HepG2 (cell line): ENCODE data around the gene IFNK.

ENCODE experiments used
- ATF1 ChIP-seq: IDR thresholded peaks from 2 replicates; pipeline ENCODE4 v1.6.1; 2016; ENCODE audit warnings: mild to moderate bottlenecking, control low read depth
- CBX2 ChIP-seq, 2 experiments: fragments of 200-600 bp in 1 of 2; sonication (generic); formaldehyde crosslinking in 1 of 2; IDR thresholded peaks; 2 replicates each; pipeline versions ENCODE4 v1.7.0 to v1.8.1; 2018 to 2022; ENCODE audit warnings: low read depth in 2 of 2, low read length in 1 of 2, mild to moderate bottlenecking in 1 of 2, missing genetic modification reagents in 1 of 2
- CTCF ChIP-seq: sonication (generic); formaldehyde crosslinking; IDR thresholded peaks from 2 replicates; pipeline ENCODE4 v1.5.0; 2020; ENCODE audit warnings: mild to moderate bottlenecking, missing genetic modification reagents, moderate library complexity
- KDM3A ChIP-seq: IDR thresholded peaks from 2 replicates; pipeline ENCODE4 v1.6.1; 2018; ENCODE audit warnings: low read depth, missing compliant biosample characterization
- MAFK ChIP-seq, 2 experiments: IDR thresholded peaks in 1 of 2; conservative IDR thresholded peaks in 1 of 2; 2 replicates each; pipeline ENCODE4 v1.6.1; 2011; ENCODE audit warnings: improper control_type of control experiment in 2 of 2, low read length in 2 of 2
- NFIC ChIP-seq: IDR thresholded peaks from 2 replicates; pipeline ENCODE4 v1.6.1; 2012; ENCODE audit warnings: mild to moderate bottlenecking, low read length, inconsistent platforms
- NR2F2 ChIP-seq: IDR thresholded peaks from 2 replicates; pipeline ENCODE4 v1.6.1; 2012; ENCODE audit warnings: low read depth, inconsistent platforms, borderline replicate concordance
- ZBTB34 ChIP-seq: sonication (generic); formaldehyde crosslinking; IDR thresholded peaks from 2 replicates; pipeline ENCODE4 v1.8.0; 2022; ENCODE audit warnings: mild to moderate bottlenecking, missing genetic modification reagents
- ZBTB39 ChIP-seq: sonication (generic); formaldehyde crosslinking; IDR thresholded peaks from 2 replicates; pipeline ENCODE4 v1.5.0; 2020; ENCODE audit warnings: missing genetic modification reagents
- ZFP41 ChIP-seq: sonication (generic); formaldehyde crosslinking; IDR thresholded peaks from 2 replicates; pipeline ENCODE4 v1.4.0; 2020; ENCODE audit warnings: mild to moderate bottlenecking, missing genetic modification reagents, borderline replicate concordance
- ZNF407 ChIP-seq: sonication (generic); formaldehyde crosslinking; IDR thresholded peaks from one replicate; pipeline ENCODE4 v1.5.1; 2020; ENCODE audit warnings: mild to moderate bottlenecking, missing genetic modification reagents; ENCODE audit errors: not compliant biosample characterization
- ZNF691 ChIP-seq: sonication (generic); formaldehyde crosslinking; IDR thresholded peaks from 2 replicates; pipeline ENCODE4 v1.4.0; 2020; ENCODE audit warnings: missing genetic modification reagents, low read depth, mild to moderate bottlenecking, borderline replicate concordance
- ZSCAN12 ChIP-seq: sonication (generic); formaldehyde crosslinking; IDR thresholded peaks from 2 replicates; pipeline ENCODE4 v1.9.0; 2021; ENCODE audit warnings: mild to moderate bottlenecking, missing genetic modification reagents

GRCh38 chr9:27539479-27540441 is 15.7 kb downstream of the IFNK start:
- TF ChIP-seq CBX2 (IDR thresholded peaks at IDR 0.05; ENCODE audit: low read depth, low read length) (no peak), CBX2 (CRISPR knock-in tag; IDR thresholded peaks at IDR 0.05; ENCODE audit: low read depth) (no peak), NR2F2 (peak; percentile 76), ATF1 (CRISPR knock-in tag) (no peak), ZBTB34 (CRISPR knock-in tag) (no peak), ZFP41 (CRISPR knock-in tag) (no peak), NFIC (peak; percentile 59; the same call in 1 of the 2 replicates), ZNF407 (CRISPR knock-in tag) (no peak), KDM3A (CRISPR knock-in tag) (no peak), CTCF (CRISPR knock-in tag) (no peak), MAFK (conservative IDR thresholded peaks at IDR 0.05 in 1 of 2, IDR thresholded peaks at IDR 0.05 in 1 of 2; ENCODE audit: low read length in 2 of 2) (no peak), ZNF691 (CRISPR knock-in tag) (no peak), ZSCAN12 (CRISPR knock-in tag) (no peak), ZBTB39 (no peak)
